A673 (cell line): ENCODE results near the gene LRFN5. TPM values are rescaled to one million over a fixed set of nuclear protein-coding genes. Genes with fewer than 3 reads are reported as not detected.
A peak's percentile ranks its signal among the peaks of the same experiment; 100 is the strongest.

Experiments
- BruUV-seq: library from RNA; stranded (reverse); fragments of 400-500 nt; replicated peaks from 2 replicates; lab custom pipeline; 2021; lab: Mats Ljungman, UMichigan
- CTCF ChIA-PET: fragments of 300-600 bp; sonication (Branson Sonifier 250); formaldehyde crosslinking; loops from one replicate; lab custom pipeline; 2022; ENCODE audit warnings: antibody characterized with exemption; lab: Charles Lee
- POLR2A ChIA-PET: fragments of 300-600 bp; sonication (Branson Sonifier 250); formaldehyde crosslinking; loops from one replicate; lab custom pipeline; 2022; ENCODE audit warnings: antibody characterized with exemption; ENCODE audit not compliant: low non-redundant PET; lab: Charles Lee
- DNase-seq: peaks from one replicate; pipeline ENCODE4 v3.0.0-alpha.2; 2015; ENCODE audit warnings: low spot score
- H3K27ac ChIP-seq: fragments of 200-600 bp; sonication (generic); 2 replicates; pipeline ENCODE4 v1.5.1; 2016; ENCODE audit warnings: mixed run types, low read depth, mild to moderate bottlenecking, mixed read lengths, antibody characterized with exemption, low read length; ENCODE audit not compliant: poor library complexity, severe bottlenecking
- H3K27me3 ChIP-seq: fragments of 200-600 bp; sonication (generic); replicated peaks from 2 replicates; pipeline ENCODE4 v1.6.1; 2017; ENCODE audit warnings: mixed run types, low read depth, mild to moderate bottlenecking, mixed read lengths, antibody characterized with exemption, low read length; ENCODE audit not compliant: insufficient read depth, poor library complexity
- H3K36me3 ChIP-seq: fragments of 200-600 bp; sonication (generic); 2 replicates; pipeline ENCODE4 v1.6.1; 2016; ENCODE audit warnings: mixed run types, mild to moderate bottlenecking, mixed read lengths, antibody characterized with exemption, low read length; ENCODE audit not compliant: insufficient read depth, poor library complexity, severe bottlenecking
- H3K4me1 ChIP-seq: fragments of 200-600 bp; sonication (generic); 2 replicates; pipeline ENCODE4 v1.6.1; 2017; ENCODE audit warnings: mixed run types, mild to moderate bottlenecking, mixed read lengths, antibody characterized with exemption, low read length; ENCODE audit not compliant: insufficient read depth, poor library complexity, severe bottlenecking
- H3K4me3 ChIP-seq: fragments of 200-600 bp; sonication (generic); 2 replicates; pipeline ENCODE4 v1.5.1; 2016; ENCODE audit warnings: low read depth, mixed run types, mild to moderate bottlenecking, mixed read lengths, low read length; ENCODE audit not compliant: poor library complexity, severe bottlenecking
- H3K9me3 ChIP-seq: fragments of 200-600 bp; sonication (generic); 2 replicates; pipeline ENCODE4 v1.6.1; 2016; ENCODE audit warnings: mixed run types, low read depth, mild to moderate bottlenecking, mixed read lengths, antibody characterized with exemption, low read length; ENCODE audit not compliant: poor library complexity, severe bottlenecking
- EZH2 ChIP-seq: fragments of 200-600 bp; sonication (generic); IDR thresholded peaks from 2 replicates; pipeline ENCODE4 v1.6.1; 2017; ENCODE audit warnings: borderline replicate concordance, low read depth, mild to moderate bottlenecking, mixed read lengths, antibody characterized with exemption, low read length; ENCODE audit not compliant: poor library complexity, severe bottlenecking
- intact Hi-C: fragments of 100-400 bp; cut with micrococcal nuclease; formaldehyde crosslinking; loops from one replicate; pipeline ENCODE4 v1.10.0; 2022; ENCODE audit not compliant: unreplicated experiment
- total RNA-seq: library from RNA; stranded (reverse); gene quantifications from 2 replicates; pipeline ENCODE4 v1.2.3, GENCODE V29; 2021
- TF ChIP-seq, protein P1 (sequence below): fragments of 300-800, 200-600 bp; sonication (generic); conservative IDR thresholded peaks from 2 replicates; pipeline ENCODE4 v1.5.1; 2017; ENCODE audit warnings: low read depth, mild to moderate bottlenecking, antibody characterized with exemption, low read length, moderate library complexity, mixed read lengths

LRFN5 gene
- total RNA-seq, 1 experiment from 2014 or later: 51.3 TPM

DNA sequence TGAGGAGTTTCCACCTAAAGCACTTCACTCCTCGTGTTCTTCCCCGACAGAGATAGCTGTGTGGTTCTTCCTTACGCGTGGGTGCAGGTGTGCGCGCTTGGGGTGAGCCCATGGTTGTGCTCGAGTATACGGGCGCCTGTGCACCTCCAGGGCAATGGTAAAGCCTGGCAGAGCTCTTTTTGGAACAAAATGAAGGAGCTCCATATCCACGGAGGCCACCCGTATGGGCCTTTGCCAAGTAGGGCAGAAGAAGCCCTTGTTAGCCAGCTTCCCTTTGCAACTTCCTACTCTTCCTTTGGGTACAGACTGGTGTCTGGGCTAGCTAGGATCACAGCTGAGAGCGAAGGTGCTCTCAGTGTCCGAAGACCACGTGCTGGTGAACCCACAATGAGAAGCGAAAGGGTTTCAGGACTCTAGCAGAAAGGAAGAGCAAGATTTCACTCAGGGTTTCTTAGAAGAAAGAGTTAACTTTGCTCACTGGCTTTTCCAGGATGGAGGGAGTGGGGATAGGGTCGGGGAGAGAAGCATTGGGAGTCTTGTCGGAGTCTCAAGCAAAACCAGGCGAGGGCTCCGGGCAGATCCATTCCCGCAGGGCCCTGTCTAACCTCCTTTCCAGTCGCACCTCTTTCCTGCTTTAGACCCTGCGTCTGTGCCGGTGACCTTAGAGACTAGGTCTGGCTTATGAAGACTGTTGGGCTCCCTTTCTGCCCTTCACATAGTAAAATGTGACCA lies 960 bp upstream of the LRFN5 start:
- peak; percentile 84 for DNase-seq
- peaks cover 6% of the 10 kb centered on the region for H3K4me1 ChIP-seq
- no TSS peak for BruUV-seq
- intact Hi-C loops: loop anchor here (5.0 to 10.0 kb wide), 5 partner anchors 62 to 1191 kb away; no protein-coding TSS in a partner anchor
- no peaks in the 10 kb centered on the region for H3K9me3 ChIP-seq
- peak overlapping the region; percentile 79 for H3K4me3 ChIP-seq
- no peaks in the 10 kb centered on the region for H3K27me3 ChIP-seq
- TF ChIP-seq, protein P1, sequence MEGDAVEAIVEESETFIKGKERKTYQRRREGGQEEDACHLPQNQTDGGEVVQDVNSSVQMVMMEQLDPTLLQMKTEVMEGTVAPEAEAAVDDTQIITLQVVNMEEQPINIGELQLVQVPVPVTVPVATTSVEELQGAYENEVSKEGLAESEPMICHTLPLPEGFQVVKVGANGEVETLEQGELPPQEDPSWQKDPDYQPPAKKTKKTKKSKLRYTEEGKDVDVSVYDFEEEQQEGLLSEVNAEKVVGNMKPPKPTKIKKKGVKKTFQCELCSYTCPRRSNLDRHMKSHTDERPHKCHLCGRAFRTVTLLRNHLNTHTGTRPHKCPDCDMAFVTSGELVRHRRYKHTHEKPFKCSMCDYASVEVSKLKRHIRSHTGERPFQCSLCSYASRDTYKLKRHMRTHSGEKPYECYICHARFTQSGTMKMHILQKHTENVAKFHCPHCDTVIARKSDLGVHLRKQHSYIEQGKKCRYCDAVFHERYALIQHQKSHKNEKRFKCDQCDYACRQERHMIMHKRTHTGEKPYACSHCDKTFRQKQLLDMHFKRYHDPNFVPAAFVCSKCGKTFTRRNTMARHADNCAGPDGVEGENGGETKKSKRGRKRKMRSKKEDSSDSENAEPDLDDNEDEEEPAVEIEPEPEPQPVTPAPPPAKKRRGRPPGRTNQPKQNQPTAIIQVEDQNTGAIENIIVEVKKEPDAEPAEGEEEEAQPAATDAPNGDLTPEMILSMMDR: no peak
- no peak for TF ChIP-seq EZH2
- H3K36me3 ChIP-seq: no peaks in the 10 kb centered on the region
- POLR2A ChIA-PET: no interaction called here
- CTCF ChIA-PET: no interaction called here
- peak overlapping the region; percentile 84 for H3K27ac ChIP-seq

DNA sequence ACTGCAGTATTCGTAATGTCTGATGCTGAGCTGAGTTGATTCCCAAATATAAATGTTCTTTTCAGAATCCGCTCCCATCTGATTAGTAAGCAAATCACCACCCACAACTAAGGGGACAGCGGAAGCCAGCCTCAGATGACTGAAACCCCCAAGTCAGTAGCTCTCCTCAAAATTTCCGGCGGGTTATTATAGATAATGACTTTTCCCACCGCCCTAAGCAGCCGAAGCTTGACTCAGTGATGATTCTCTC lies 469 bp upstream of the LRFN5 start:
- no peaks in the 10 kb centered on the region for H3K36me3 ChIP-seq
- ChIA-PET POLR2A (interaction anchor here (1.0 kb wide), 1 partner anchor 200 kb away, joined by 6 read pairs; no protein-coding TSS in a partner anchor), CTCF (no interaction called here)
- intact Hi-C loops: loop anchor here (5.0 to 10.0 kb wide), 5 partner anchors 61 to 1191 kb away; no protein-coding TSS in a partner anchor
- DNase-seq: peak; percentile 82
- H3K4me3 ChIP-seq: peak overlapping the region; percentile 79
- TF ChIP-seq EZH2: no peak
- TF ChIP-seq, protein P1: no peak
- H3K27ac ChIP-seq: peak overlapping the region; percentile 84
- BruUV-seq: no TSS peak
- H3K9me3 ChIP-seq: no peaks in the 10 kb centered on the region
- no peaks in the 10 kb centered on the region for H3K27me3 ChIP-seq
- peaks cover 8% of the 10 kb centered on the region for H3K4me1 ChIP-seq

DNA sequence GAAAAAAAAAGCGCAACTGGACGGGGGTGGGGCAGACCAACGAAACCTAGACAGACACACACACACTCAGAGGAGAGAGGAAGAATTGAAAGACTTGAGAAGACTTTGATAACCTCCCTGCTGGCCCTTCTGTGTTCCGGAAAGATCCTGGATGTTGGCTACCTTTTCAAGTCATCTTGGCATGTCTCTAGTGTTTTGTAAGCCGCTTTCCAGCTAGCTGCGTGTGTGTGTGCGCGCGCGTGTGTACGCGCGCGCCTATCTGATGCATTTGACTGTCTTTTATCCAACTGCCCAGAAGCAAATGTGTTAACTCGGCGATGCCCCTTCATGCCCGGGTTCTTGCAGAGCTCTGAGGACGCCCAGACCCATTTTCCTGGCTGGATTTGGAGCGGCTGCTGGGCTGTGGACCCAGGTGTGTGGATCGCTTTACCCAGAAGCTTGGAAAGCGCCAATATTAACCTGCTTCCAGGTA lies 664 bp downstream of the LRFN5 start:
- TF ChIP-seq, protein P1: no peak
- TF ChIP-seq EZH2: no peak
- ChIA-PET POLR2A (interaction anchor here (1.0 kb wide), 1 partner anchor 199 kb away, joined by 6 read pairs; no protein-coding TSS in a partner anchor), CTCF (interaction anchor here (0.6 to 1.1 kb wide), 2 partner anchors 33 to 35 kb away, joined by 3 to 4 read pairs; no protein-coding TSS in a partner anchor)
- DNase-seq: no peak
- H3K27ac ChIP-seq: peak overlapping the region; percentile 84
- intact Hi-C loops: loop anchor here (5.0 to 10.0 kb wide), 5 partner anchors 60 to 1193 kb away; no protein-coding TSS in a partner anchor
- no peaks in the 10 kb centered on the region for H3K36me3 ChIP-seq
- H3K4me3 ChIP-seq: peak overlapping the region; percentile 79
- H3K27me3 ChIP-seq: no peaks in the 10 kb centered on the region
- BruUV-seq: TSS peak; percentile 27
- H3K9me3 ChIP-seq: no peaks in the 10 kb centered on the region
- H3K4me1 ChIP-seq: peaks cover 18% of the 10 kb centered on the region
